Adrenal gland (tissue), 12 donors: ENCODE measurements around the gene ADGRB3. TPM values are rescaled to one million over a fixed set of nuclear protein-coding genes. Genes with fewer than 3 reads are reported as not detected.

Source experiments
- DNase-seq, 7 donors: peaks; one replicate each; pipeline ENCODE4 v3.0.0-alpha.2; 2019 to 2020
- H3K27ac ChIP-seq, 5 donors: fragments of 200-600 bp; sonication (generic) in 4 of 5; 1 replicate in 3 of 5; 2 replicates in 2 of 5; pipeline versions ENCODE4 v1.5.1 to v1.8.0; 2016 to 2020; ENCODE audit warnings: mild to moderate bottlenecking in 1 of 5
- H3K27me3 ChIP-seq: fragments of 200-600 bp; 2 replicates; pipeline ENCODE4 v1.8.0; 2021
- H3K36me3 ChIP-seq, 2 donors: fragments of 200-600 bp; replicated peaks in 1 of 2; 1 replicate in 1 of 2; 2 replicates in 1 of 2; pipeline versions ENCODE4 v1.5.1 to v1.8.0; 2018 to 2022
- H3K4me1 ChIP-seq, 2 donors: fragments of 200-600 bp; replicated peaks in 1 of 2; 1 replicate in 1 of 2; 2 replicates in 1 of 2; pipeline versions ENCODE4 v1.5.1 to v1.8.0; 2018 to 2021
- H3K4me3 ChIP-seq, 4 donors: fragments of 200-600 bp; sonication (generic) in 3 of 4; one replicate each; pipeline ENCODE4 v1.5.1; 2016 to 2018
- H3K9me3 ChIP-seq, 3 donors: fragments of 200-600 bp; sonication (generic) in 1 of 3; replicated peaks in 1 of 3; 1 replicate in 2 of 3; 2 replicates in 1 of 3; pipeline versions ENCODE4 v1.5.1 to v1.8.0; 2016 to 2021
- POLR2A ChIP-seq, 2 donors: fragments of 450-650 bp; IDR thresholded peaks; one replicate each; pipeline ENCODE4 v1.6.1; 2017; ENCODE audit warnings: antibody characterized with exemption in 2 of 2, mild to moderate bottlenecking in 2 of 2, moderate library complexity in 1 of 2
- WGBS, 4 donors: extraction: QIAGEN DNeasy Blood & Tissue Kit in 2 of 4; methylation state at CpG; one replicate each; pipeline versions ENCODE4 v1.1.5 to v1.1.7; 2013 to 2017; 5-methylcytosine and 5-hydroxymethylcytosine counted together
- intact Hi-C, 2 donors: fragments of 100-400 bp; cut with DNase I; formaldehyde crosslinking; loops; one replicate each; pipeline versions ENCODE4 v1.14.1 to v1.15.0; 2022 to 2023
- polyA plus RNA-seq, 3 donors: library from polyadenylated mRNA; stranded (reverse); fragments of 200-250 nt in 2 of 3; fragments of 350-450 nt in 1 of 3; fragmentation: Illumina TruSeq in 1 of 3; extraction: RNeasy Lipid Tissue Mini Kit (QIAGEN cat#74804) in 1 of 3; gene quantifications; one replicate each; pipeline ENCODE4 v1.2.3, GENCODE V29; 2013 to 2014
- total RNA-seq, 9 donors: library from RNA; depleted of rRNA in 4 of 9; stranded (reverse); fragments of >200 nt in 4 of 9; fragments of 120-200 nt in 1 of 9; fragmentation: NEBNext Ultra II Directional in 1 of 9; extraction: Animal tissue kit (Norgen Biotek cat#: 25700) in 1 of 9; gene quantifications; one replicate each; pipeline versions ENCODE4 v1.1.0 to v1.2.4, GENCODE V29; 2013 to 2023
- TF ChIP-seq, protein P1 (sequence below), 6 experiments: fragments of 450-650 bp in 4 of 6; fragments of 200-600 bp in 2 of 6; sonication (generic) in 1 of 6; IDR thresholded peaks; 1 replicate in 5 of 6; 2 replicates in 1 of 6; pipeline versions ENCODE4 v1.5.1 to v1.8.0; 2016 to 2021; ENCODE audit warnings: antibody characterized with exemption in 6 of 6, mild to moderate bottlenecking in 2 of 6, moderate library complexity in 1 of 6
- donor health status: healthy with polysubstance abuse.
- donor health status: Bipolar disorder and iron deficiency.
- donor health status: DM: yes; HTN: yes; CAD: no.
- donor health status: DM: no; HTN: no; CAD: no.
- donor health status: DM: no; HTN: no; CAD: no.
- donor health status: DM: yes; HTN: yes; CAD: no.

ADGRB3 gene
- total and polyA plus RNA-seq, 12 donors, result 1.3 to 9.0 (median 3.1) TPM

DNA sequence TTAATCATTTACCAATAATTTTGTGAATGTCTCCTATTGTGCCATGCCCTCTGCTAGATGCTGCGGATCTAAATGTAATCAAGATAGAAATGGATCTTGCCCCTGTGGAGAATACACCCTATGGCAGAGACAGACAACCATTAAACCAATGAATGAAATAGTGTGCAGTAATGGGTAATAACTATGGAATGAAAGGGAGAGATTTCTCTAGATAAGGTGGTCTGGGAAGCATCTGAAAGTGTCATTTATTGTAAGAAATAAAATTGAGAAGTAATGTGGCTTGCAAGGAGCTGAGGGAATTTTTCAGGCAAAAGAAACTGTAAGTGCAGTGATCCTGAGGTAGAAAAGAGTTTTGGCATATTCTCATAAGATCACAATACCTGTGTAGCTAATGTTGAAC, 731.7 kb downstream of the ADGRB3 start:
- WGBS, 4 donors, result 79 to 90% (median 87%) methylated on average over 1 of the region's 1 CpG
- Histone ChIP-seq H3K9me3 (no peaks in the 10 kb centered on the region), H3K4me1 (no peaks in the 10 kb centered on the region), H3K27me3 (no peaks in the 10 kb centered on the region), H3K4me3 (no peak overlapping the region), H3K36me3 (no peaks in the 10 kb centered on the region), H3K27ac (no peak overlapping the region)
- intact Hi-C loops, result no loop called here
- no peak for DNase-seq
- TF ChIP-seq POLR2A (IDR thresholded peaks at IDR 0.05), result no peak
- TF ChIP-seq, protein P1, sequence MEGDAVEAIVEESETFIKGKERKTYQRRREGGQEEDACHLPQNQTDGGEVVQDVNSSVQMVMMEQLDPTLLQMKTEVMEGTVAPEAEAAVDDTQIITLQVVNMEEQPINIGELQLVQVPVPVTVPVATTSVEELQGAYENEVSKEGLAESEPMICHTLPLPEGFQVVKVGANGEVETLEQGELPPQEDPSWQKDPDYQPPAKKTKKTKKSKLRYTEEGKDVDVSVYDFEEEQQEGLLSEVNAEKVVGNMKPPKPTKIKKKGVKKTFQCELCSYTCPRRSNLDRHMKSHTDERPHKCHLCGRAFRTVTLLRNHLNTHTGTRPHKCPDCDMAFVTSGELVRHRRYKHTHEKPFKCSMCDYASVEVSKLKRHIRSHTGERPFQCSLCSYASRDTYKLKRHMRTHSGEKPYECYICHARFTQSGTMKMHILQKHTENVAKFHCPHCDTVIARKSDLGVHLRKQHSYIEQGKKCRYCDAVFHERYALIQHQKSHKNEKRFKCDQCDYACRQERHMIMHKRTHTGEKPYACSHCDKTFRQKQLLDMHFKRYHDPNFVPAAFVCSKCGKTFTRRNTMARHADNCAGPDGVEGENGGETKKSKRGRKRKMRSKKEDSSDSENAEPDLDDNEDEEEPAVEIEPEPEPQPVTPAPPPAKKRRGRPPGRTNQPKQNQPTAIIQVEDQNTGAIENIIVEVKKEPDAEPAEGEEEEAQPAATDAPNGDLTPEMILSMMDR (IDR thresholded peaks at IDR 0.05), result no peak

DNA sequence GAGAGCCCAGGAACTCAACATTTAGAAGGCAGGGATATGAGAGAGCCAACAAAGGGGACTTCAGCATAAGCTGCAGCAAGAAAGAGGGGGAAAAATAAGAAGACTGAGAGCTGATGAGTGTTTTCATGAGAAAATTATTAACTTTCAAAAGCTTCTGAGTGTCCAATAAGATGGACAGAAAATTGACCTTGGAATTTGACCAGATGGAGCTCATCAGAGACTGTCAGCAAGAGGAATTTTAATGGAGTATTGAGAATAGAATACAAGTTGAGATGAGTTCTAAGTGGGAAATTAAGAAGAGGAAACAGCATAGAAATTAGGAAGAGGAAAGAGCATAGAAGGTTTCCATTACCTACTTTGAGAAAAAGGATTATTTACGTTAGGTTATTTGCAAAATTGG, 733.5 kb downstream of the ADGRB3 start:
- 76 to 90% (median 83%) methylated on average over 1 of the region's 1 CpG for WGBS, 4 donors
- no peak overlapping the region for H3K4me3 ChIP-seq
- TF ChIP-seq, protein P1 (IDR thresholded peaks at IDR 0.05), result no peak
- no peak for TF ChIP-seq POLR2A (IDR thresholded peaks at IDR 0.05)
- intact Hi-C loops, result no loop called here
- no peak for DNase-seq
- no peaks in the 10 kb centered on the region for H3K27me3 ChIP-seq
- no peak overlapping the region for H3K27ac ChIP-seq
- no peaks in the 10 kb centered on the region for H3K9me3 ChIP-seq
- H3K4me1 ChIP-seq, result no peaks in the 10 kb centered on the region
- H3K36me3 ChIP-seq, result no peaks in the 10 kb centered on the region

DNA sequence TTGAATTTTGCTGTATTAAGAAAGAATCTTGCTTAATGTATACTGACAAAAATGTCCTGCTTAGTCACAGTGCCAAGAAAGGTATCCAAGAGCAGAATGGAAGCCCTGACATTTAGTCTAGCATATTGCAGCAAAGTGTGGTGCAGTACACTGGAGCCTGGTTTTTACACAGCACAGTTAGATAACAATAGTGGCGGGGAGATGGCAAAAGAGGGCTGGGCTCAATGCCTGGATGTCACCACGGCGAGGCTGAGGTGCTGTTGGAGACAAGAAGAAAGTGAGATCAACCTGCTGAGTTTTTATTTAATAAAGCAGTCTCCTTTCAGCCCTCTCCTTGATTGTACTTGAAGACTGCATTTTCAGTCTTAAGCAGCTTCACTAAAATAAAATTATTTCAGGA, 735.7 kb downstream of the ADGRB3 start:
- Histone ChIP-seq H3K9me3 (no peaks in the 10 kb centered on the region), H3K27ac (no peak overlapping the region), H3K4me1 (no peaks in the 10 kb centered on the region), H3K4me3 (no peak overlapping the region), H3K27me3 (no peaks in the 10 kb centered on the region), H3K36me3 (no peaks in the 10 kb centered on the region)
- WGBS, 4 donors, result 51 to 72% (median 54%) methylated on average over 3 of the region's 3 CpGs
- no peak for TF ChIP-seq POLR2A (IDR thresholded peaks at IDR 0.05)
- TF ChIP-seq, protein P1 (IDR thresholded peaks at IDR 0.05), result no peak
- intact Hi-C loops, result no loop called here
- no peak for DNase-seq

DNA sequence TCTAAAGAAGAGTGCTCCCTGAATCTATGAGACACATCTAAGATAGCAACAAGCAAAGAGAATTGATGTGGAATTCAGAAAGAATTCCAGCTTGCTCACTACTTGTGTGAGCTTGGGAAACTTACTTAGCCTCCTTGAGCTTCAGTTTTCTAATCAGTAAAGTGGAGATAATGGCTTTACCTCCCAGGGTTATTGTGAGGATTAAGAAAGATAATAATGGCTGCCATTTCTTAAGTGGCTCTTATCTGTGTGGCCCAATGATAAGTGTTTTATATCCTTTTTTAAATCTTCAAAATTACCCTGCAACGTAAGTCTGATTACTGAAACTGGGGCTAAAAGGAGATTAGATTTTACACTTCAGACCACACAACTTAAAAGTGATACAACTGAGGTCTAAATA, 743.2 kb downstream of the ADGRB3 start:
- H3K36me3 ChIP-seq, result no peaks in the 10 kb centered on the region
- intact Hi-C loops, result no loop called here
- TF ChIP-seq, protein P1 (IDR thresholded peaks at IDR 0.05), result no peak
- TF ChIP-seq POLR2A (IDR thresholded peaks at IDR 0.05), result no peak
- no peak overlapping the region for H3K4me3 ChIP-seq
- WGBS, 4 donors, result 72 to 88% (median 74%) methylated on average over 1 of the region's 1 CpG
- H3K27ac ChIP-seq, result no peak overlapping the region
- no peaks in the 10 kb centered on the region for H3K9me3 ChIP-seq
- no peaks in the 10 kb centered on the region for H3K27me3 ChIP-seq
- DNase-seq, result no peak
- H3K4me1 ChIP-seq, result no peaks in the 10 kb centered on the region
